Esophagus (tissue), 2 donors: ENCODE data around the gene NBEA. TPM values are rescaled to one million over a fixed set of nuclear protein-coding genes. Genes with fewer than 3 reads are reported as not detected.

Source experiments
- H3K27ac ChIP-seq, 2 donors: one replicate each; pipeline ENCODE4 v1.5.1; 2013; ENCODE audit warnings: low read depth in 2 of 2, mild to moderate bottlenecking in 2 of 2, inconsistent platforms in 1 of 2, low read length in 1 of 2, moderate library complexity in 1 of 2
- H3K27me3 ChIP-seq, 2 donors: one replicate each; pipeline ENCODE4 v1.6.1; 2013; ENCODE audit warnings: low read length in 2 of 2, control low read depth in 1 of 2, mild to moderate bottlenecking in 1 of 2; ENCODE audit not compliant: insufficient read depth in 2 of 2, control insufficient read depth in 1 of 2
- H3K36me3 ChIP-seq, 2 donors: one replicate each; pipeline ENCODE4 v1.6.1; 2013; ENCODE audit warnings: low read length in 1 of 2; ENCODE audit not compliant: control insufficient read depth in 2 of 2, insufficient read depth in 2 of 2
- H3K4me1 ChIP-seq, 2 donors: one replicate each; pipeline ENCODE4 v1.6.1; 2013; ENCODE audit warnings: low read length in 1 of 2; ENCODE audit not compliant: control insufficient read depth in 2 of 2, insufficient read depth in 2 of 2
- H3K4me3 ChIP-seq, 2 donors: one replicate each; pipeline ENCODE4 v1.5.1; 2013; ENCODE audit warnings: low read length in 2 of 2, mild to moderate bottlenecking in 2 of 2, low read depth in 1 of 2, moderate library complexity in 1 of 2
- H3K9me3 ChIP-seq, 2 donors: one replicate each; pipeline ENCODE4 v1.6.1; 2013; ENCODE audit warnings: mild to moderate bottlenecking in 2 of 2, low read depth in 1 of 2, low read length in 1 of 2, moderate library complexity in 1 of 2; ENCODE audit not compliant: control insufficient read depth in 2 of 2, insufficient read depth in 1 of 2
- whole genome bisulfite sequencing, 2 donors: extraction: QIAGEN DNeasy Blood & Tissue Kit; methylation state at CpG; one replicate each; pipeline ENCODE4 v1.1.7; 2013; 5-methylcytosine and 5-hydroxymethylcytosine counted together
- polyA plus RNA-seq, 2 donors: library from polyadenylated mRNA; stranded (reverse); fragments of 200-250 nt; gene quantifications; one replicate each; pipeline ENCODE4 v1.2.3, GENCODE V29; 2013
- donor health status: healthy with polysubstance abuse.
- donor health status: Bipolar disorder and iron deficiency.

NBEA gene
- polyA plus RNA-seq, 2 donors = 0.51 to 1.6 TPM

DNA sequence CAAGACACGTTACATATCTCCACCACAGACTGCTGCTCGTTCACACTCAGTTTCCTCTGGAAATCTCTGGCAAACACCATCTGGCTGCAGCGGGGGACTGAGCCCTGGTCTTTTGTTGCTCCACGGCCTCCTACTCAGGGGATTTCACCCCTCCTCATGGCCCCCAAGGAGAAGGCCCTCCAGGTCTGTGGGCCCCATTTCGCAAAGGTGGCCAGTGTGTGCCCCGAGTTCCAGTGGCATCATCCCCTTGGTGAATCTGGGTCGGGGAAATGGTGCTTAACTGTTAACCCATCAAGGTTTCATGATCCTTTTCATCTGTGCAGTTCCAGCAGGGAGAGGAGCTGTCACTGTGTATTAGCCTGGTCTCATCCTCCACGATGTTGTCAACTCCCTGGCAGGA, 769.8 kb downstream of the NBEA start:
- H3K27ac ChIP-seq = no peak overlapping the region
- 72 to 77% methylated on average over 8 of the region's 8 CpGs for WGBS, 2 donors
- H3K9me3 ChIP-seq = no peaks in the 10 kb centered on the region
- H3K36me3 ChIP-seq = no peaks in the 10 kb centered on the region
- peaks cover 0 to 2% of the 10 kb centered on the region in 2 donors for H3K4me1 ChIP-seq
- no peak overlapping the region for H3K4me3 ChIP-seq
- H3K27me3 ChIP-seq = no peaks in the 10 kb centered on the region

DNA sequence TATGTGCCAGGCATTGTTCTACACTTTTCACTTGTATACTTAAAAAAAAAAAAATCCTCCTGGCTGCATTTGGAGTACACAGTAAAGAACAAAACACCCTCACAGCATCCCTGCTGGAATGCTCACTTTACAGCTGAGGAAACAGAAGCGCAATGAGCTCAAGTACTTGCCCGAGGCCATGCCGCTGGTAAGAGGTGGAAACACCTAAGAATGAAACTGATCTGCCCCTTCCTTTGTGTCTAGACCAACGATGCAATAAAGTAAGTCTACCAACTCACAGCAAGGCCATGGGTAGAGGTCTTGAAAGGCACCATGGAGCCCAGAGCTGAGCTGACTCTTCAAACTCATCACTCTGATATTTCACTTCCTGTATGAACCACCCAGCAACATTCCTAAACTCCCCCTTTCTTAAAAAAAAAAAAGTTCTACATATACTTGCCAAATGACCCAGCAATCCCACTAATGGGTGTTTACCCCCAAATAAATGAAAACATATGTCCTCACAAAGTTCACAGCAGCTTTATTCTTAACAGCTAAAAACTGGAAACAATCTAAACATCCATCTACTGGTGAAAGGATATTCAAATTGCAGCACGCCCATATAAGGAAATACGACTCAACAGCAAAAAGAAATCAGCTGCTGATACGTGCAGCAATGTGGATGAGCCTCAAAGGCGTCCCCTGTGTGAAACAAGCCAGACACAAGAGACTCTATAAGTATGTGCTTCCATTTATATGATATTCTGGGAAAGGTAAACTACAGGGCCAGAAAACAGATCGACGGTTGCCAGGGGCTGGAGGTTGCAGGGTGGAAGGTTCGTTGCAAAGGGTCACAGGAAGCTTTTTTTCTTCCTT, 771.1 kb downstream of the NBEA start:
- Histone ChIP-seq H3K27me3 (no peaks in the 10 kb centered on the region), H3K36me3 (no peaks in the 10 kb centered on the region), H3K4me1 (peaks cover 0 to 2% of the 10 kb centered on the region in 2 donors), H3K4me3 (no peak overlapping the region), H3K27ac (no peak overlapping the region), H3K9me3 (no peaks in the 10 kb centered on the region)
- WGBS, 2 donors = 59 to 67% methylated on average over 11 of the region's 11 CpGs

DNA sequence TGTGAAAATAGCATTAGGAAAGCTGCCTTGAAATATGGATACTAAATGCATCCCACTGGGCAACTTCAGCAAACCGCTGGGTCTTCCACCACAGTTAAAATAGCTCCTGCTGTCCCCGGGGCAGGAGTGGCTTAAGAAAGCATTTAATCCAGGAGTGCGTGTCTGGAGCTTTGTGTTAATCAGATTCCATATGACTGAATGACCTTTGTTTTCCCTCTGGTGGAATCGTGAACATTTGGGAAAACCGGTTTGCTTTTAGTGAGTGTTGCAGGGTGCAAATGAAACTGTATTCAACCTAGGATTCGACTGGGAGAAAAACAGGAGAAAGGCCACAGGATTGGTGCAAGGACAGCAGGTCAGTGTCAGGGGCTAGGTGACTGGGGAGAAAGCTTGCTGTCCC, 772.1 kb downstream of the NBEA start:
- H3K9me3 ChIP-seq = no peaks in the 10 kb centered on the region
- WGBS, 2 donors = 39 to 41% methylated on average over 6 of the region's 6 CpGs

DNA sequence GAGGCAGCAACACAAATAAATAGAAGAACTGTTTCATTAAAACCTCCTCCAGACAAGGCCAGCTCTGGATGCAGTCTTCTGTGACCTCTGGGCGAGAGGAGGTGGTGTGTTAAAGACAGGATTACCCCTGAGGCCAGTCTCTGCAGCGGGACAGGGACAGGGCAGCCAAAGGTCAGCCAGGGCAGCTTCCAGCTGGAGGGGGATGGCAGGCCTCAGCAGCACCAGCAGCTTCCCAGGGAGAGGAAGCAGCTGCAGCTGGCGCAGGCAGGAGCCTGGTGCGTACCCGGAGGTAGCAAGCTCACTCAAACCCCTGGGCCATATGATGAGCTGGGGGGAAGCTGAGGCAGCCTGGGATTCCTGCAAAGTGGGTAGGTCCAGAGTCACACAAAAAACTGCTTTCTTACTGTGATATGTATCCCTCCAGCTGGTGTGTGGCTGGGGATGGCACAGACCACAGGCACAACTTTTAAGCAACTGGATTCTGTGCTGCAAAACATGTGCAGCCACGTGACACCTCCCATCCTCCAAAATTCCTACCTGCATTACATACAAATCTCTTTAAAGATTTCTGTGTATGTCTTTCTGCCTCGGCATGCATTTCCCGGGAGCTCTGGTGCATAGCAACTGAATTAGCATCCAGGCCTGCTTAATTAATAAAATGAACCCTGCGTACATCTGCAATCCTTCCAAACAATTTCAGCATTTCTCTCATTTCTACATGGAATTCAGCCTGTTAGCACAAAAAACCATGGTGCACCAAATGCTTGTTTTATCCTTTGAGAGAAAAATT, 772.7 kb downstream of the NBEA start:
- no peaks in the 10 kb centered on the region for H3K9me3 ChIP-seq
- H3K27ac ChIP-seq = no peak overlapping the region
- 38 to 55% methylated on average over 9 of the region's 9 CpGs for WGBS, 2 donors
- H3K4me3 ChIP-seq = no peak overlapping the region
- no peaks in the 10 kb centered on the region for H3K36me3 ChIP-seq
- peaks cover 0 to 2% of the 10 kb centered on the region in 2 donors for H3K4me1 ChIP-seq
- H3K27me3 ChIP-seq = no peaks in the 10 kb centered on the region

More for the DNA sequence above, 772.1 kb downstream of the NBEA start:
- no peaks in the 10 kb centered on the region for H3K27me3 ChIP-seq
- no peaks in the 10 kb centered on the region for H3K36me3 ChIP-seq
- peaks cover 0 to 2% of the 10 kb centered on the region in 2 donors for H3K4me1 ChIP-seq
- no peak overlapping the region for H3K4me3 ChIP-seq
- H3K27ac ChIP-seq = no peak overlapping the region

DNA sequence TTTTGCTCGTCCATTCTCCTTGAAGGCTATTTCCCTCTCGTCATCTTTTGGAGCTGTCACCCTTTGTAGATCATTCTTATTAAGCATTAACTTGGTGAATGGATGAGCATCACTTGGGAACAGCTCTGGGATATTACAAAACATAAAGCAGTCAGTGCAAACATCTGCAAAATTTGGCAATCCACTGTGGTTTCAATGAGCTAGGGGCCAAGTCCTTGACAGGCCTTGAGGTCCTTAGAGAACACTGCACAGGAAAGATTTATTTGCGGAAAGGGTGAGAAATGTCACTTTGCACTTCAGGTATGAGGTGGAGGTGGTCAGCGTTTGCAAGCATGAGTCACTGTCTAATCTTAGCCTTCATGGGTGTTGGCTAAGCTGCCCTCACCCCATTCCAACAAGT, 774.1 kb downstream of the NBEA start:
- Histone ChIP-seq H3K9me3 (no peaks in the 10 kb centered on the region), H3K36me3 (no peaks in the 10 kb centered on the region), H3K4me3 (no peak overlapping the region), H3K4me1 (peaks cover 0 to 4% of the 10 kb centered on the region in 2 donors), H3K27me3 (no peaks in the 10 kb centered on the region), H3K27ac (no peak overlapping the region)
- 62 to 68% methylated on average over 4 of the region's 4 CpGs for WGBS, 2 donors

DNA sequence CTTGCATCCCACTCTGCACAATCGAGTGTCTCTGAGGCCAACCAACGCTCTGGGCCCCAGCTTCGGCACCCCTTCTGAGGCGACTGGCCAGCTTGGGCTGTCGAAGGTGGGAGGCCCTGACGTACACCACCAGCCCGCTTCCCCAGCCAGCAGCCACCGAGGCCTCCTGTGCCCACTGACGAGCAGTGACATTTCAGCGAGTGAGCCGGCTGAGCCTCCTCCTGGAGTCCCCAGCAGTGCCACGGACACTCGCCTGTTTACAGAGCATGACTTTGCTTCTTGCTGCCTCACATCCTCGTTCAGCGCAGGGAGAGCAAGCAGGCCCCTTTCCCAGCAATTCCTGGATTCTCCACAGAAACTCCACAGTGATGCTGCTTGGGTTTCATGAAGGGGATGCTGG, 774.7 kb downstream of the NBEA start:
- Histone ChIP-seq H3K4me3 (no peak overlapping the region), H3K27me3 (no peaks in the 10 kb centered on the region), H3K9me3 (no peaks in the 10 kb centered on the region), H3K4me1 (peaks cover 0 to 4% of the 10 kb centered on the region in 2 donors), H3K36me3 (no peaks in the 10 kb centered on the region), H3K27ac (no peak overlapping the region)
- whole genome bisulfite sequencing, 2 donors = 87 to 92% methylated on average over 15 of the region's 15 CpGs

DNA sequence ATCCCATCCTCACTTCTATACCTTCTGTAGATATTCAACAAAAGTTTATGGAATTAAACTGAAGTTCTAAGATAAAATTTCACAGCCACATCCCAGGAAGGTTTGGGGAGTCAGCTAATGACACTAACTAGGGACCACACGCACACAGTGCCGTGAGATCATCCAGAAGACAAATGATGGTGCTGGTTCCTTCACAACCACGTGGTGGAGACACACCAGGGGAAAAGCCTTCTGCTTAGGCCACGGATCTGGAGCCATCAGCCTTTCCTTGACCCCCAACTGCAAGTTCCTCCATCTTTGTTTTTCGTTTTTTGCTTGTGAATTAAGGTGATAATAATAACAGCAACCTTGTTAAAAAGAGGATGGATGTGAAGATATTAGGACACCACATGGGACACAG, 776.0 kb downstream of the NBEA start:
- no peaks in the 10 kb centered on the region for H3K36me3 ChIP-seq
- H3K27me3 ChIP-seq = no peaks in the 10 kb centered on the region
- no peaks in the 10 kb centered on the region for H3K9me3 ChIP-seq
- 68 to 72% methylated on average over 5 of the region's 5 CpGs for WGBS, 2 donors
- no peak overlapping the region for H3K4me3 ChIP-seq
- peaks cover 0 to 4% of the 10 kb centered on the region in 2 donors for H3K4me1 ChIP-seq
- no peak overlapping the region for H3K27ac ChIP-seq

DNA sequence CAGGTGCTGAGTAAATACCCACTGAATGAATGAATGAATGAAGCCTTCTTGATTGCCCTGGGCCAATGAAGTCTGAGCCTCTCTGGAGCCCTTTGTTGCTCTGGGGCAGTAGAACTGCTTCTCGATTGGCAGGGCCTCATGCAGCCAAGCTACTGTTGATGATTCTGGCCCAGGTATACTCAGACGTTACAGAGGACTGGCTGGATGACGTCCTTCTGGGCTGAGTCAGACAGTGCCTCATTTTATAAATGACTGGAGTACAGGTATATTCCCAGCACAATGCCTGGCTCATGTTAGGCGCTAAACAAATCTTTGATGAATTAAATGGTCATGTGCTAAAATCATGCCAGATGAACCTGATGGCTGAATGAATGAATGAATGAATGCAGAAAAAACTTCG, 778.2 kb downstream of the NBEA start:
- Histone ChIP-seq H3K4me3 (no peak overlapping the region), H3K4me1 (peaks cover 0 to 2% of the 10 kb centered on the region in 2 donors), H3K36me3 (no peaks in the 10 kb centered on the region), H3K27me3 (no peaks in the 10 kb centered on the region), H3K9me3 (no peaks in the 10 kb centered on the region), H3K27ac (no peak overlapping the region)
- 58 to 59% methylated on average over 5 of the region's 5 CpGs for WGBS, 2 donors

DNA sequence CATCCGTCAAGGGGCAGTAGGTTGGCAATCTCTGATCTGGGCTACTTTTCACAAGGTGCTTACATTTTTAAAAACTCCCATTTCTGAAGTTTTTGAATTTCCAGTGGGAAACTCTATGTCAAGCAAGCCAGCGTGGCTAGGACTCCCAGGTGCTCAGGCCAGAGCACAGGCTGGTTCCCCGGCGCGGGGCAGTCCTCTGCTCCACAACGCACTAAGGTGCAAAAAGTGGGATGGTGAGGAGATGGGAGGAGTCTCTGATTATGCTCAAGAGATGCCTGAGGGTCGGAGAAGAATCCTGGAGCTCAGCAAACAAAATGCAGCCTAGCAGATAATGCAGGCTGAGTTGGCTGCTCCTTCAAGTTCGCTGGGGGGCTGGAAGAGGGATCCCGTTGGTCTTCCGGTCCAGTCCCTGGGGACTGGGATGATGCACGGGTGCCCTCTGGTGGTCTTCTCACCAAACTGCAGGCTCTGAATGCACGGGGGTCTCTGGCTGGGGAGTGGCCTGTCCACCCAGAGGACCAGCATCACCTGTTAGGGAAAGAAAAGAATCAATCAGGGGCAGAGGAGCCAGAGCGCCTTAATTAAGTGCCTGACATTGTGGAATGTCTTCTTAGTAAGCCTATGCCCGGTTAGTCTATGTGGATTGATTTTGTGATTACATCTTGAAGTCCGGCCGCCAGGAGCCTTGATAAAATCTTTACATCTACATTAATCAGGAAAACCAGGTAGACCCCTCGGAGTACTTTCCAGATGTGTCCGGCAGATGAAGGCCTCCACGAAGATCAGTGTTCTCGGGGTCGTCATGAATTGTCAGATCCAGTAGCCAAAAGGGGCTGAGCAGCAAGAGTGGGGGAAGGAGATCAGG, 778.9 kb downstream of the NBEA start:
- H3K27ac ChIP-seq = no peak overlapping the region
- H3K36me3 ChIP-seq = no peaks in the 10 kb centered on the region
- 38 to 41% methylated on average over 21 of the region's 21 CpGs for WGBS, 2 donors
- no peak overlapping the region for H3K4me3 ChIP-seq
- peaks cover 0 to 2% of the 10 kb centered on the region in 2 donors for H3K4me1 ChIP-seq
- H3K27me3 ChIP-seq = no peaks in the 10 kb centered on the region
- no peaks in the 10 kb centered on the region for H3K9me3 ChIP-seq
